Activated CD8-positive, alpha-beta T cell treated with anti-CD3 and anti-CD28 coated beads for 36 hours (primary cell): Measurements from ENCODE around the gene UTP11. TPM values are rescaled to one million over a fixed set of nuclear protein-coding genes. Genes with fewer than 3 reads are reported as not detected.

ENCODE experiments used
- ATAC-seq: fragments of 200-7000 bp; cut with Tn5 transposase; one replicate; pipeline ENCODE4 v1.10.0; 2021; ENCODE audit warnings: mild to moderate bottlenecking, moderate library complexity
- CTCF ChIA-PET: fragments of 350-600 bp; sonication (Branson Sonifier 250); formaldehyde crosslinking; loops from one replicate; lab custom pipeline; 2021; ENCODE audit warnings: antibody characterized with exemption; lab: Charles Lee
- POLR2A ChIA-PET: fragments of 350-600 bp; sonication (Branson Sonifier 250); formaldehyde crosslinking; loops from one replicate; lab custom pipeline; 2021; ENCODE audit warnings: antibody characterized with exemption; lab: Charles Lee
- DNase-seq: peaks from one replicate; pipeline ENCODE4 v3.0.0-alpha.2; 2020
- H3K27ac Mint-ChIP-seq: one replicate; pipeline ENCODE4 v1.8.0; 2021; ENCODE audit warnings: mild to moderate bottlenecking, mixed read lengths
- H3K27me3 Mint-ChIP-seq: one replicate; pipeline ENCODE4 v1.8.0; 2021; ENCODE audit warnings: mixed read lengths
- H3K36me3 Mint-ChIP-seq: one replicate; pipeline ENCODE4 v1.8.0; 2021; ENCODE audit warnings: low read depth, mixed read lengths
- H3K4me1 Mint-ChIP-seq: one replicate; pipeline ENCODE4 v1.8.0; 2021; ENCODE audit warnings: low read depth, mixed read lengths
- H3K4me3 Mint-ChIP-seq: one replicate; pipeline ENCODE4 v1.8.0; 2021; ENCODE audit warnings: mild to moderate bottlenecking, moderate library complexity, mixed read lengths
- H3K9me3 Mint-ChIP-seq: one replicate; pipeline ENCODE4 v1.8.0; 2021; ENCODE audit warnings: mixed read lengths
- intact Hi-C: fragments of 100-400 bp; cut with micrococcal nuclease; formaldehyde crosslinking; loops from one replicate; pipeline ENCODE4 v1.10.0; 2022
- total RNA-seq, 2 experiments: library from RNA; stranded (reverse); gene quantifications; one replicate each; pipeline ENCODE4 v1.2.3, GENCODE V29; 2021
- TF ChIP-seq, protein P1 (sequence below): fragments of 200-600 bp; IDR thresholded peaks from one replicate; pipeline ENCODE4 v1.8.0; 2022; ENCODE audit warnings: antibody characterized with exemption, mild to moderate bottlenecking

UTP11 gene
- total RNA-seq, 2 experiments from 2014 or later: 58.1 to 60.6 TPM

DNA sequence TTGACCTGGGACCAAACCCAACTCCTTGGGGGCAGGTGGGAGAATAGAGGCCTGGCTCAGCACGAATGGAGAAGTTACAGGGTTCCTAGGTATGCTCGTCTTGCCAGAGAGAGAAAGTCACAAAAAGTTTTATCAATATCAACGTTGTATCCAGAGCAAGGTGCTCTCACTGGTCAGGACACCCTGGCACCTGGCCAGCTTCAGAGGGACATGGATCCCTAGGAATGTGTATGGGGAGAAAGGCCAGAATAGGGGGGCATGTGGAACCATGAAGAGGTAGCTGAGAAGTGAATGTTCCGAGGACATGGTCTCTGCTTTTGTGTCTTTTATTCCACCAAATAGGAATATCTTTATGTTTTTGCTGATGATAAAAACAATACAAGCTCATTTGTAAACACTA, 43.4 kb downstream of the UTP11 start:
- DNase-seq (no peak), ATAC-seq (no peak)
- no peak overlapping the region for H3K4me3 Mint-ChIP-seq
- POLR2A ChIA-PET: interaction anchor here (1.0 to 1.4 kb wide), 2 partner anchors 9 to 17 kb away, joined by 3 to 4 read pairs; partner anchors contain the start of gene POU3F1
- peaks cover 14% of the 10 kb centered on the region for H3K27me3 Mint-ChIP-seq
- no peaks in the 10 kb centered on the region for H3K9me3 Mint-ChIP-seq
- H3K4me1 Mint-ChIP-seq: peaks cover 14% of the 10 kb centered on the region
- TF ChIP-seq, protein P1, sequence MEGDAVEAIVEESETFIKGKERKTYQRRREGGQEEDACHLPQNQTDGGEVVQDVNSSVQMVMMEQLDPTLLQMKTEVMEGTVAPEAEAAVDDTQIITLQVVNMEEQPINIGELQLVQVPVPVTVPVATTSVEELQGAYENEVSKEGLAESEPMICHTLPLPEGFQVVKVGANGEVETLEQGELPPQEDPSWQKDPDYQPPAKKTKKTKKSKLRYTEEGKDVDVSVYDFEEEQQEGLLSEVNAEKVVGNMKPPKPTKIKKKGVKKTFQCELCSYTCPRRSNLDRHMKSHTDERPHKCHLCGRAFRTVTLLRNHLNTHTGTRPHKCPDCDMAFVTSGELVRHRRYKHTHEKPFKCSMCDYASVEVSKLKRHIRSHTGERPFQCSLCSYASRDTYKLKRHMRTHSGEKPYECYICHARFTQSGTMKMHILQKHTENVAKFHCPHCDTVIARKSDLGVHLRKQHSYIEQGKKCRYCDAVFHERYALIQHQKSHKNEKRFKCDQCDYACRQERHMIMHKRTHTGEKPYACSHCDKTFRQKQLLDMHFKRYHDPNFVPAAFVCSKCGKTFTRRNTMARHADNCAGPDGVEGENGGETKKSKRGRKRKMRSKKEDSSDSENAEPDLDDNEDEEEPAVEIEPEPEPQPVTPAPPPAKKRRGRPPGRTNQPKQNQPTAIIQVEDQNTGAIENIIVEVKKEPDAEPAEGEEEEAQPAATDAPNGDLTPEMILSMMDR: no peak
- intact Hi-C loops: no loop called here
- H3K36me3 Mint-ChIP-seq: no peaks in the 10 kb centered on the region
- CTCF ChIA-PET: interaction anchor here (0.8 to 2.2 kb wide), 2 partner anchors 8 to 16 kb away, joined by 3 to 9 read pairs; no protein-coding TSS in a partner anchor
- H3K27ac Mint-ChIP-seq: no peak overlapping the region

DNA sequence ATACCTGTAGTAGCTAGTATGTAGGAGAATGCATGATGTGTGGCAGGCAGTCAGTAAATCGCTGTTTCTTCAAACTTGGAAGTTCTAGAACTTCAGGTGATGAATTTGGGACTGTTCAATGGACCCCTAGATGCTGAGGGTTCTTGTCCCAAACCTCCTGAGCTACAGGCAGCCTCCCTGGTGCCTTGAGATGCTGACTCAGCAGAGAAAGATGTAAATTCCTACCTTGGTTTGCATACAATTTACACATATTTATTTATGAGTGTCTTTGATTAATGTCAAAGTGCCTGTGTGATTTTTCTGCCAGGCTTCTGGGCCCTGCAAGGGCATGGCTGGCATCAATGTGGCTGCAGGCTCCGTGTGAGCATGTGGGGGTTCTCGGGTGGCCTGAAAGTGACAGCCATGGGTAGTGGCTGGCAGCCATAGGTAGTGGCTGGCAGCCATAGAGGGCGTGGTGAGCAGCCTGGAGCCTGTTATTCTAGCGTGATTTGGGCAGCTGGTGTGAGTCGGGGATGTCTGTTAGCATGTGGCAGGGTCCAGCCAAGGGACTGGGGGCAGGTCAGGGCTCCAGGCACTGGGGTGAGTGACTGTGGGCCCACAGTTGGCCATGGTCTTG, 47.2 kb downstream of the UTP11 start:
- ATAC-seq (no peak), DNase-seq (no peak)
- no peaks in the 10 kb centered on the region for H3K9me3 Mint-ChIP-seq
- H3K4me3 Mint-ChIP-seq: no peak overlapping the region
- ChIA-PET POLR2A (interaction anchor here (0.9 kb wide), 1 partner anchor 29 kb away, joined by 3 read pairs; no protein-coding TSS in a partner anchor), CTCF (interaction anchor here (0.7 kb wide), 1 partner anchor 13 kb away, joined by 4 read pairs; no protein-coding TSS in a partner anchor)
- no peaks in the 10 kb centered on the region for H3K36me3 Mint-ChIP-seq
- peaks cover 15% of the 10 kb centered on the region for H3K27me3 Mint-ChIP-seq
- no peak overlapping the region for H3K27ac Mint-ChIP-seq
- intact Hi-C loops: no loop called here
- H3K4me1 Mint-ChIP-seq: peaks cover 6% of the 10 kb centered on the region
- TF ChIP-seq, protein P1: no peak

DNA sequence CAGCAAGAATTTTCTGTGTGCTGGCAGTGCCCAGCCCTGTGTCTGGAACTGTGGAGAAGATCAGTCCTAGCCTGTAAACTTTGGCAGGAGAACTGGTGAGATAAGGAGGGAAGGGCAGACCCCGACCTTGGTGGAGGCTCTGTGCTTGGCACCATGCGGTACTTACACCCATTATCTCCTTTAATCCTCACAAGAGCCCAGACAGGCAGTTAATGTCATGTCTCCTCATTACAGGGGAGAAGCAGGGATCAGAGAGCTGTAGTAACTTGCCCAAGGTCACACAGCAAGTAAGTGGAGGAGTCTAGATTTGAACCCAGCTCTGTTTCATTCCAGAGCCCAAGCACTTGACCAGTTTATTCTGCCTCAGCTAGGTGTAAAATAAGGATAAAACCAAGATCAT, 48.0 kb downstream of the UTP11 start:
- no peak overlapping the region for H3K4me3 Mint-ChIP-seq
- POLR2A ChIA-PET: interaction anchor here (0.9 kb wide), 1 partner anchor 30 kb away, joined by 3 read pairs; no protein-coding TSS in a partner anchor
- CTCF ChIA-PET: no interaction called here
- TF ChIP-seq, protein P1: no peak
- ATAC-seq: no peak
- H3K36me3 Mint-ChIP-seq: no peaks in the 10 kb centered on the region
- no peak overlapping the region for H3K27ac Mint-ChIP-seq
- DNase-seq: no peak
- H3K4me1 Mint-ChIP-seq: peaks cover 6% of the 10 kb centered on the region
- H3K27me3 Mint-ChIP-seq: peaks cover 12% of the 10 kb centered on the region
- intact Hi-C loops: no loop called here
- no peaks in the 10 kb centered on the region for H3K9me3 Mint-ChIP-seq

DNA sequence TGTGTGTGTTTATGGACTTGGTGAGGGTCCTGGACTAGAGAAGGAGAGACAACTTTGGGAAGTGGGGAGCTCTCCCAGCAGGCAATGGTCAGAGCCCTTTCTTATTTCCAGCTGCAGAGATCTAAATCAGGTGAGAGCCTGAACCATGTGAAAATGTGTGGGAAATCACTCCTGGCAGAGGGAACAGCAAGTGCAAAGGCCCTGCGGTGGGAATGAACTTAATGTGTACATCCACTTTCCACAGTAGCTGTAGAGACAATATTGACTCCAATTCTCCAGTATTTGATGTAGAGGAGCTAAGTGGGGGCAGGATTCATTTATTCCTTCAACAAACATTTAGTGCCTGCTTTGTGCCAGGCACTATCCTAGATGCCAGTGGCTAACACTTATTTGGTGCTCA, 48.8 kb downstream of the UTP11 start:
- no peaks in the 10 kb centered on the region for H3K36me3 Mint-ChIP-seq
- ATAC-seq (no peak), DNase-seq (no peak)
- ChIA-PET CTCF (interaction anchor here (1.3 kb wide), 1 partner anchor 15 kb away, joined by 4 read pairs; the partner anchor contains the start of gene POU3F1), POLR2A (no interaction called here)
- H3K4me1 Mint-ChIP-seq: peaks cover 6% of the 10 kb centered on the region
- peaks cover 10% of the 10 kb centered on the region for H3K27me3 Mint-ChIP-seq
- H3K9me3 Mint-ChIP-seq: no peaks in the 10 kb centered on the region
- no peak overlapping the region for H3K4me3 Mint-ChIP-seq
- intact Hi-C loops: no loop called here
- H3K27ac Mint-ChIP-seq: no peak overlapping the region
- TF ChIP-seq, protein P1: no peak

DNA sequence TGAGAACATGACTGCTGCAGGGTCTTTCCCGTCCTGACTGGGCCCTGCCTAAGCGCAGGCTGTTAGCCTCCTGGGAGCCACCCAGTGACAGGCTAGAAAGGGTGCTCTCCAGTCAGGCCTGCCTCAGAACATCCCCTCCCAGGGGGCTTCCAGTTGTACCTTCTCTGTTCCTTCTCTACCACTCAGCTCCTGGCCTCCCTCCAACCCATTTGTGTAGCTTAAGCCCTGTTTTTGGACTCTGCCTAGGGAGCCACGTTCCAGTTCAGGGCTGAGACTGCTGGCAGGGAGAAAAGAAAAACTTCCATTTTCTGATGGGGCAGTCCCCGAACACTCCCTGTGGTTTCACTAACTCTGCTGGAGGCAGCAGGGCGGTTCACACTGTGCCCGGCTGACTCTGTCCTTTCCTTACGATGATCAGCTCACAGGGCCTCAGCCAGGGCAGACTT, 49.4 kb downstream of the UTP11 start:
- H3K36me3 Mint-ChIP-seq: no peaks in the 10 kb centered on the region

More for the DNA sequence above, 49.4 kb downstream of the UTP11 start:
- H3K4me1 Mint-ChIP-seq: peaks cover 6% of the 10 kb centered on the region
- ChIA-PET CTCF (interaction anchor here (1.3 kb wide), 1 partner anchor 15 kb away, joined by 4 read pairs; the partner anchor contains the start of gene POU3F1), POLR2A (no interaction called here)
- H3K4me3 Mint-ChIP-seq: no peak overlapping the region
- H3K27ac Mint-ChIP-seq: no peak overlapping the region
- intact Hi-C loops: no loop called here
- no peaks in the 10 kb centered on the region for H3K9me3 Mint-ChIP-seq
- TF ChIP-seq, protein P1: no peak
- peaks cover 11% of the 10 kb centered on the region for H3K27me3 Mint-ChIP-seq
- DNase-seq: no peak
- no peak for ATAC-seq
